SK-N-SH (cell line): ENCODE results near the gene CACUL1. TPM values are rescaled to one million over a fixed set of nuclear protein-coding genes. Genes with fewer than 3 reads are reported as not detected.
A peak's percentile ranks its signal among the peaks of the same experiment; 100 is the strongest.

Experiments
- CTCF ChIA-PET: fragments of 300-600, 350-600 bp; formaldehyde crosslinking; extraction: SDS; loops from one replicate; lab custom pipeline; 2021; lab: Yijun Ruan, JAX
- POLR2A ChIA-PET: fragments of 350-600 bp; sonication (Branson Sonifier 250); formaldehyde crosslinking; extraction: SDS; loops from one replicate; lab custom pipeline; 2020; ENCODE audit warnings: antibody characterized with exemption, inconsistent platforms; lab: Yijun Ruan, JAX
- DNase-seq: peaks from one replicate; pipeline ENCODE4 v3.0.0; 2012
- H2AFZ ChIP-seq: fragments of 200-600 bp; sonication (generic); 2 replicates; pipeline ENCODE4 v1.8.1; 2016; ENCODE audit warnings: antibody characterized with exemption, mild to moderate bottlenecking, low read depth
- H3F3A ChIP-seq: fragments of 200-600 bp; sonication (generic); replicated peaks from 2 replicates; pipeline ENCODE3; 2016; ENCODE audit warnings: antibody characterized with exemption, mild to moderate bottlenecking; ENCODE audit not compliant: insufficient read depth
- H3K27ac ChIP-seq, 2 experiments: fragments of 200-500 bp in 1 of 2; fragments of 200-600 bp in 1 of 2; sonication (Bioruptor generic) in 1 of 2; sonication (generic), shearing (Covaris generic) in 1 of 2; 2 replicates each; pipeline versions ENCODE4 v1.5.1 to v1.6.1; 2014 to 2016; ENCODE audit warnings: low read depth in 2 of 2, inconsistent platforms in 1 of 2, low read length in 1 of 2, mild to moderate bottlenecking in 1 of 2, mixed read lengths in 1 of 2
- H3K27me3 ChIP-seq: fragments of 200-600 bp; sonication (generic), shearing (Covaris generic); 2 replicates; pipeline ENCODE4 v1.6.1; 2016; ENCODE audit warnings: mixed run types; ENCODE audit not compliant: insufficient read depth
- H3K36me3 ChIP-seq, 2 experiments: fragments of 200-500 bp in 1 of 2; fragments of 200-600 bp in 1 of 2; sonication (Bioruptor generic) in 1 of 2; sonication (generic) in 1 of 2; replicated peaks in 1 of 2; 2 replicates each; pipeline versions ENCODE3 to v1.5.1; 2014 to 2016; ENCODE audit warnings: low read length in 1 of 2, mild to moderate bottlenecking in 1 of 2; ENCODE audit not compliant: insufficient read depth in 2 of 2, control insufficient read depth in 1 of 2
- H3K4me1 ChIP-seq, 2 experiments: fragments of 200-500 bp in 1 of 2; fragments of 200-600 bp in 1 of 2; sonication (Bioruptor generic) in 1 of 2; sonication (generic), shearing (Covaris generic) in 1 of 2; 2 replicates each; pipeline versions ENCODE4 v1.5.1 to v1.6.1; 2014 to 2016; ENCODE audit warnings: low read depth in 1 of 2, low read length in 1 of 2, mixed run types in 1 of 2; ENCODE audit not compliant: insufficient read depth in 2 of 2, control insufficient read depth in 1 of 2
- H3K4me2 ChIP-seq: fragments of 200-600 bp; sonication (generic), shearing (Covaris generic); 2 replicates; pipeline ENCODE4 v1.6.1; 2017; ENCODE audit warnings: mixed run types
- H3K4me3 ChIP-seq, 2 experiments: fragments of 200-500 bp in 1 of 2; fragments of 200-600 bp in 1 of 2; sonication (Bioruptor generic) in 1 of 2; sonication (generic), shearing (Covaris generic) in 1 of 2; 2 replicates each; pipeline versions ENCODE4 v1.5.1 to v1.8.1; 2014 to 2016; ENCODE audit warnings: low read depth in 2 of 2, inconsistent platforms in 1 of 2, low read length in 1 of 2, mild to moderate bottlenecking in 1 of 2, mixed read lengths in 1 of 2, moderate library complexity in 1 of 2
- H3K79me2 ChIP-seq: fragments of 200-600 bp; sonication (generic); 2 replicates; pipeline ENCODE4 v1.8.1; 2017; ENCODE audit warnings: mild to moderate bottlenecking; ENCODE audit not compliant: insufficient read depth
- H3K9ac ChIP-seq: fragments of 200-600 bp; sonication (generic); 2 replicates; pipeline ENCODE4 v1.6.1; 2017; ENCODE audit warnings: mixed run types
- H3K9me2 ChIP-seq: fragments of 200-600 bp; sonication (generic); 2 replicates; pipeline ENCODE4 v1.6.1; 2017; ENCODE audit warnings: mixed run types
- H3K9me3 ChIP-seq: fragments of 200-600 bp; sonication (generic); 2 replicates; pipeline ENCODE4 v1.6.1; 2017; ENCODE audit warnings: mixed run types, mild to moderate bottlenecking, moderate library complexity
- H4K20me1 ChIP-seq: fragments of 200-600 bp; sonication (generic); 2 replicates; pipeline ENCODE4 v1.6.1; 2017; ENCODE audit warnings: mild to moderate bottlenecking, mixed run types; ENCODE audit not compliant: insufficient read depth
- ELF1 ChIP-seq: IDR thresholded peaks from 2 replicates; pipeline ENCODE4 v1.4.0; 2012
- EP300 ChIP-seq, 2 experiments: IDR thresholded peaks; 2 replicates each; pipeline versions ENCODE4 v1.4.0 to v1.6.1; 2012; ENCODE audit warnings: borderline replicate concordance in 1 of 2, low read depth in 1 of 2, low read length in 1 of 2
- EZH2phosphoT487 ChIP-seq: fragments of 200-600 bp; sonication (generic); IDR thresholded peaks from 2 replicates; pipeline ENCODE4 v1.6.1; 2017; ENCODE audit warnings: low read depth, mixed run types, mild to moderate bottlenecking, antibody characterized with exemption, moderate library complexity, borderline replicate concordance
- FOSL2 ChIP-seq: IDR thresholded peaks from 2 replicates; pipeline ENCODE4 v1.4.0; 2012; ENCODE audit warnings: low read depth, mild to moderate bottlenecking, moderate library complexity, borderline replicate concordance
- GATA2 ChIP-seq: sonication (generic); formaldehyde crosslinking; IDR thresholded peaks from 2 replicates; pipeline ENCODE4 v1.5.0; 2020; ENCODE audit warnings: mild to moderate bottlenecking, missing genetic modification reagents
- MEF2A ChIP-seq: IDR thresholded peaks from 2 replicates; pipeline ENCODE4 v1.4.0; 2012; ENCODE audit warnings: low read depth, borderline replicate concordance
- NFIC ChIP-seq: IDR thresholded peaks from 2 replicates; pipeline ENCODE4 v1.4.0; 2012; ENCODE audit warnings: borderline replicate concordance
- NRF1 ChIP-seq: IDR thresholded peaks from 2 replicates; pipeline ENCODE4 v1.6.1; 2012; ENCODE audit warnings: low read depth, mild to moderate bottlenecking, low read length
- POLR2AphosphoS5 ChIP-seq: IDR thresholded peaks from 2 replicates; pipeline ENCODE4 v1.6.1; 2012; ENCODE audit warnings: low read depth, low read length
- RAD21 ChIP-seq: IDR thresholded peaks from 2 replicates; pipeline ENCODE4 v1.6.1; 2012; ENCODE audit warnings: mild to moderate bottlenecking, low read length
- SMC3 ChIP-seq: IDR thresholded peaks from 2 replicates; pipeline ENCODE4 v1.6.1; 2012; ENCODE audit warnings: low read depth, low read length, improper control_type of control experiment
- TCF12 ChIP-seq: IDR thresholded peaks from 2 replicates; pipeline ENCODE4 v1.4.0; 2012
- TEAD4 ChIP-seq: IDR thresholded peaks from 2 replicates; pipeline ENCODE4 v1.4.0; 2012; ENCODE audit warnings: mild to moderate bottlenecking, borderline replicate concordance; ENCODE audit not compliant: insufficient read depth
- polyA plus RNA-seq, 3 experiments: library from polyadenylated mRNA; depleted of rRNA; stranded (reverse); fragments of >200 nt; gene quantifications; 2 replicates each; pipeline ENCODE4 v1.2.3, GENCODE V29; 2012
- TF ChIP-seq, protein P1 (sequence below): IDR thresholded peaks from 2 replicates; pipeline ENCODE4; 2012
- TF ChIP-seq, protein P2 (sequence below): fragments of 150-350 bp; IDR thresholded peaks from 2 replicates; pipeline ENCODE4 v1.6.1; 2016; ENCODE audit warnings: mild to moderate bottlenecking, low read depth, low read length
- TF ChIP-seq, protein P3 (sequence below): IDR thresholded peaks from 2 replicates; pipeline ENCODE4 v1.4.0; 2012; ENCODE audit warnings: low read depth, borderline replicate concordance
- TF ChIP-seq, protein P4 (sequence below): IDR thresholded peaks from 2 replicates; pipeline ENCODE4 v1.6.1; 2012; ENCODE audit warnings: mild to moderate bottlenecking, low read depth, low read length, moderate library complexity
- TF ChIP-seq, protein P5 (sequence below): fragments of 200-600 bp; sonication (generic); IDR thresholded peaks from 2 replicates; pipeline ENCODE4 v1.6.1; 2017; ENCODE audit warnings: antibody characterized with exemption, mild to moderate bottlenecking, moderate library complexity

Gene CACUL1
- polyA plus RNA-seq, 1 of the 3 experiments (the other 2 are of a cell fraction), result 2.6 TPM

DNA sequence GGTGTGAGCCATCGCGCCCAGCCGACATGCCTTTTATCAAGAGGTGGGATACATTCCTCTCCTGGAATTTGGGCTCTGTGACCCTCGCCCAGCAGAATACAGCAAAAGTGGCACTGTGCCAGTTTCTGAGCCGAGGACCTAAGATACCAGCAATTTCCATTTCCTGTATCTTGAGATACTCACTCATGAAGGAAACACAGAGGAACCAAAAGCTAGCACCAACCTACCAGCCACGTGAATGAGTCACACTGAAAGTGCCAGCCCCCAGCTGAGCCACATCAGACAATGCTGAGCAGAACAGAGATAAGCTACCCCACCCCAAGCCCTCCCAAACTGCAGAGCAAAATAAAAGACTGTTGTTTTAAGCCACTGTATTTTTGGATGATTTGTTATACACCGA, 56.3 kb downstream of the CACUL1 start (continued):
- TF ChIP-seq, protein P1, sequence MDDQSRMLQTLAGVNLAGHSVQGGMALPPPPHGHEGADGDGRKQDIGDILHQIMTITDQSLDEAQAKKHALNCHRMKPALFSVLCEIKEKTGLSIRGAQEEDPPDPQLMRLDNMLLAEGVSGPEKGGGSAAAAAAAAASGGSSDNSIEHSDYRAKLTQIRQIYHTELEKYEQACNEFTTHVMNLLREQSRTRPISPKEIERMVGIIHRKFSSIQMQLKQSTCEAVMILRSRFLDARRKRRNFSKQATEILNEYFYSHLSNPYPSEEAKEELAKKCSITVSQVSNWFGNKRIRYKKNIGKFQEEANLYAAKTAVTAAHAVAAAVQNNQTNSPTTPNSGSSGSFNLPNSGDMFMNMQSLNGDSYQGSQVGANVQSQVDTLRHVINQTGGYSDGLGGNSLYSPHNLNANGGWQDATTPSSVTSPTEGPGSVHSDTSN, result peak; percentile 48; the same call in 1 of the 2 replicates
- peak; percentile 68 for TF ChIP-seq TCF12
- TF ChIP-seq EP300 (IDR thresholded peaks at IDR 0.05; ENCODE audit: borderline replicate concordance in 1 of 2, low read depth in 1 of 2, low read length in 1 of 2), result peak in 1 of 2 experiments; percentile 40; a peak in 1 of 4 replicates
- TF ChIP-seq, protein P2, sequence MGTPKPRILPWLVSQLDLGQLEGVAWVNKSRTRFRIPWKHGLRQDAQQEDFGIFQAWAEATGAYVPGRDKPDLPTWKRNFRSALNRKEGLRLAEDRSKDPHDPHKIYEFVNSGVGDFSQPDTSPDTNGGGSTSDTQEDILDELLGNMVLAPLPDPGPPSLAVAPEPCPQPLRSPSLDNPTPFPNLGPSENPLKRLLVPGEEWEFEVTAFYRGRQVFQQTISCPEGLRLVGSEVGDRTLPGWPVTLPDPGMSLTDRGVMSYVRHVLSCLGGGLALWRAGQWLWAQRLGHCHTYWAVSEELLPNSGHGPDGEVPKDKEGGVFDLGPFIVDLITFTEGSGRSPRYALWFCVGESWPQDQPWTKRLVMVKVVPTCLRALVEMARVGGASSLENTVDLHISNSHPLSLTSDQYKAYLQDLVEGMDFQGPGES, result no peak
- TF ChIP-seq, protein P3, sequence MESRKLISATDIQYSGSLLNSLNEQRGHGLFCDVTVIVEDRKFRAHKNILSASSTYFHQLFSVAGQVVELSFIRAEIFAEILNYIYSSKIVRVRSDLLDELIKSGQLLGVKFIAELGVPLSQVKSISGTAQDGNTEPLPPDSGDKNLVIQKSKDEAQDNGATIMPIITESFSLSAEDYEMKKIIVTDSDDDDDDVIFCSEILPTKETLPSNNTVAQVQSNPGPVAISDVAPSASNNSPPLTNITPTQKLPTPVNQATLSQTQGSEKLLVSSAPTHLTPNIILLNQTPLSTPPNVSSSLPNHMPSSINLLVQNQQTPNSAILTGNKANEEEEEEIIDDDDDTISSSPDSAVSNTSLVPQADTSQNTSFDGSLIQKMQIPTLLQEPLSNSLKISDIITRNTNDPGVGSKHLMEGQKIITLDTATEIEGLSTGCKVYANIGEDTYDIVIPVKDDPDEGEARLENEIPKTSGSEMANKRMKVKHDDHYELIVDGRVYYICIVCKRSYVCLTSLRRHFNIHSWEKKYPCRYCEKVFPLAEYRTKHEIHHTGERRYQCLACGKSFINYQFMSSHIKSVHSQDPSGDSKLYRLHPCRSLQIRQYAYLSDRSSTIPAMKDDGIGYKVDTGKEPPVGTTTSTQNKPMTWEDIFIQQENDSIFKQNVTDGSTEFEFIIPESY, result no peak
- TF ChIP-seq, protein P4, sequence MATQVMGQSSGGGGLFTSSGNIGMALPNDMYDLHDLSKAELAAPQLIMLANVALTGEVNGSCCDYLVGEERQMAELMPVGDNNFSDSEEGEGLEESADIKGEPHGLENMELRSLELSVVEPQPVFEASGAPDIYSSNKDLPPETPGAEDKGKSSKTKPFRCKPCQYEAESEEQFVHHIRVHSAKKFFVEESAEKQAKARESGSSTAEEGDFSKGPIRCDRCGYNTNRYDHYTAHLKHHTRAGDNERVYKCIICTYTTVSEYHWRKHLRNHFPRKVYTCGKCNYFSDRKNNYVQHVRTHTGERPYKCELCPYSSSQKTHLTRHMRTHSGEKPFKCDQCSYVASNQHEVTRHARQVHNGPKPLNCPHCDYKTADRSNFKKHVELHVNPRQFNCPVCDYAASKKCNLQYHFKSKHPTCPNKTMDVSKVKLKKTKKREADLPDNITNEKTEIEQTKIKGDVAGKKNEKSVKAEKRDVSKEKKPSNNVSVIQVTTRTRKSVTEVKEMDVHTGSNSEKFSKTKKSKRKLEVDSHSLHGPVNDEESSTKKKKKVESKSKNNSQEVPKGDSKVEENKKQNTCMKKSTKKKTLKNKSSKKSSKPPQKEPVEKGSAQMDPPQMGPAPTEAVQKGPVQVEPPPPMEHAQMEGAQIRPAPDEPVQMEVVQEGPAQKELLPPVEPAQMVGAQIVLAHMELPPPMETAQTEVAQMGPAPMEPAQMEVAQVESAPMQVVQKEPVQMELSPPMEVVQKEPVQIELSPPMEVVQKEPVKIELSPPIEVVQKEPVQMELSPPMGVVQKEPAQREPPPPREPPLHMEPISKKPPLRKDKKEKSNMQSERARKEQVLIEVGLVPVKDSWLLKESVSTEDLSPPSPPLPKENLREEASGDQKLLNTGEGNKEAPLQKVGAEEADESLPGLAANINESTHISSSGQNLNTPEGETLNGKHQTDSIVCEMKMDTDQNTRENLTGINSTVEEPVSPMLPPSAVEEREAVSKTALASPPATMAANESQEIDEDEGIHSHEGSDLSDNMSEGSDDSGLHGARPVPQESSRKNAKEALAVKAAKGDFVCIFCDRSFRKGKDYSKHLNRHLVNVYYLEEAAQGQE, result no peak
- peak; percentile 77 for TF ChIP-seq NFIC
- TF ChIP-seq EZH2phosphoT487, result no peak
- no peak for TF ChIP-seq NRF1

DNA sequence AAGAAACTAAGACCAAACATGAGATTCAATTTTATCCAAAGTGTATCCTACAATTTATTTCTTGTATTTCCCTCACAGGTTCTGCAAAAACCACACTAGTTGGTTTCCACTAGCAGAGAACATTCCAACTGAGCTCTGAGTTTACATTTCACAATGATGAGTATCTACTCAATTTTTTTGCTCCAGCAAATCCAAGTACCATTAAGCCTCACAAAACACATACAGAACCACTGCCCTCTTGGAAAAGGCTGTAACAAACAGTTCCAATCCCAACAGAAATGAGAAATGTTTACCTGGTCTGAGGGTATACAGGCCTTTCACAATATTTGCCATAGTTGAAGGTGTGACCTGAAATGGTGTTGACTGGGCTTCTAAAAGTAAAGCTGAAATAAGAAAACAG, 59.9 kb downstream of the CACUL1 start:
- H3K9me2 ChIP-seq, result no peaks in the 10 kb centered on the region
- no peak overlapping the region for H3K27ac ChIP-seq
- H3K36me3 ChIP-seq, result peaks cover 8% of the 10 kb centered on the region in 2 experiments
- peaks cover 16% of the 10 kb centered on the region for H3F3A ChIP-seq
- H3K79me2 ChIP-seq, result peaks cover 4% of the 10 kb centered on the region; the same call in 1 of the 2 replicates
- H3K4me1 ChIP-seq, result peaks cover 5 to 22% of the 10 kb centered on the region in 2 experiments; a peak in 3 of 4 replicates
- no peak overlapping the region for H2AFZ ChIP-seq
- no peaks in the 10 kb centered on the region for H4K20me1 ChIP-seq
- ChIA-PET CTCF (interaction anchor here (0.9 to 3.1 kb wide), 4 partner anchors 10 to 130 kb away, joined by 3 to 12 read pairs (median 4); no protein-coding TSS in a partner anchor), POLR2A (no interaction called here)
- H3K4me3 ChIP-seq, result no peak overlapping the region
- DNase-seq, result no peak
- no peak overlapping the region for H3K9ac ChIP-seq
- TF ChIP-seq SMC3 (no peak), MEF2A (no peak), FOSL2 (no peak), RAD21 (no peak), GATA2 (CRISPR knock-in tag) (no peak), ELF1 (no peak), TEAD4 (no peak), NRF1 (no peak), POLR2AphosphoS5 (no peak), TCF12 (no peak)
- TF ChIP-seq, protein P5, sequence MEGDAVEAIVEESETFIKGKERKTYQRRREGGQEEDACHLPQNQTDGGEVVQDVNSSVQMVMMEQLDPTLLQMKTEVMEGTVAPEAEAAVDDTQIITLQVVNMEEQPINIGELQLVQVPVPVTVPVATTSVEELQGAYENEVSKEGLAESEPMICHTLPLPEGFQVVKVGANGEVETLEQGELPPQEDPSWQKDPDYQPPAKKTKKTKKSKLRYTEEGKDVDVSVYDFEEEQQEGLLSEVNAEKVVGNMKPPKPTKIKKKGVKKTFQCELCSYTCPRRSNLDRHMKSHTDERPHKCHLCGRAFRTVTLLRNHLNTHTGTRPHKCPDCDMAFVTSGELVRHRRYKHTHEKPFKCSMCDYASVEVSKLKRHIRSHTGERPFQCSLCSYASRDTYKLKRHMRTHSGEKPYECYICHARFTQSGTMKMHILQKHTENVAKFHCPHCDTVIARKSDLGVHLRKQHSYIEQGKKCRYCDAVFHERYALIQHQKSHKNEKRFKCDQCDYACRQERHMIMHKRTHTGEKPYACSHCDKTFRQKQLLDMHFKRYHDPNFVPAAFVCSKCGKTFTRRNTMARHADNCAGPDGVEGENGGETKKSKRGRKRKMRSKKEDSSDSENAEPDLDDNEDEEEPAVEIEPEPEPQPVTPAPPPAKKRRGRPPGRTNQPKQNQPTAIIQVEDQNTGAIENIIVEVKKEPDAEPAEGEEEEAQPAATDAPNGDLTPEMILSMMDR, result no peak
- TF ChIP-seq, protein P2, result no peak
- H3K27me3 ChIP-seq, result no peaks in the 10 kb centered on the region
- no peaks in the 10 kb centered on the region for H3K9me3 ChIP-seq
- H3K4me2 ChIP-seq, result no peak overlapping the region
